Effector memory CD4-positive, alpha-beta T cell (primary cell): Measurements from ENCODE around the gene POLD1.
"Not testable (repeated sequence)": the region's sequence is repeated elsewhere in the genome, so short reads cannot be mapped to it uniquely, and the experiment has no call there.

Source experiments
- DNase-seq, 3 donors: peaks; one replicate each; pipeline ENCODE4 v3.0.0-alpha.2; 2020
- H3K27ac ChIP-seq: 2 replicates; pipeline ENCODE4 v1.7.0; 2013; ENCODE audit warnings: mild to moderate bottlenecking, low read length, moderate library complexity; ENCODE audit not compliant: insufficient read depth, poor library complexity, severe bottlenecking
- H3K27me3 ChIP-seq: replicated peaks from 2 replicates; pipeline ENCODE4 v1.7.0; 2013; ENCODE audit warnings: mild to moderate bottlenecking, low read length; ENCODE audit not compliant: insufficient read depth, control insufficient read depth, poor library complexity, severe bottlenecking
- H3K36me3 ChIP-seq: 2 replicates; pipeline ENCODE4 v1.7.0; 2013; ENCODE audit warnings: mild to moderate bottlenecking, low read length, moderate library complexity; ENCODE audit not compliant: control insufficient read depth, insufficient read depth
- H3K4me1 ChIP-seq: 2 replicates; pipeline ENCODE4 v1.7.0; 2013; ENCODE audit warnings: low read length, mild to moderate bottlenecking; ENCODE audit not compliant: control insufficient read depth, insufficient read depth, poor library complexity, severe bottlenecking
- H3K4me3 ChIP-seq: 2 replicates; pipeline ENCODE4 v1.7.0; 2013; ENCODE audit warnings: low read length, low read depth, mild to moderate bottlenecking; ENCODE audit not compliant: insufficient read depth, poor library complexity, severe bottlenecking
- H3K9me3 ChIP-seq: 2 replicates; pipeline ENCODE4 v1.7.0; 2013; ENCODE audit warnings: mild to moderate bottlenecking, low read length, moderate library complexity; ENCODE audit not compliant: control insufficient read depth

POLD1 gene

DNA sequence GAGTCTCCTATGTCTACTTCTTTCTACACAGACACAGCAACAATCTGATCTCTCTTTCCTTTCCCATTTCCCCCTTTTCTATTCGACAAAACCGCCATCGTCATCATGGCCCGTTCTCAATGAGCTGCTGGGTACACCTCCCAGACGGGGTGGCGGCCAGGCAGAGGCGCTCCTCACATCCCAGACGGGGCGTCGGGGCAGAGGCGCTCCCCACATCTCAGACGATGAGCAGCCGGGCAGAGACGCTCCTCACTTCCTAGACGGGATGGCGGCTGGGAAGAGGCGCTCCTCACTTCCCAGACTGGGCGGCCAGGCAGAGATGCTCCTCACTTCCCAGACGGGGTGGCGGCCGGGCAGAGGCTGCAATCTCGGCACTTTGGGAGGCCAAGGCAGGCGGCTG lies 6.8 kb downstream of the POLD1 start:
- not testable (repeated sequence) for H3K36me3 ChIP-seq, H3K4me1 ChIP-seq, H3K27ac ChIP-seq, H3K9me3 ChIP-seq, H3K27me3 ChIP-seq, H3K4me3 ChIP-seq, DNase-seq

DNA sequence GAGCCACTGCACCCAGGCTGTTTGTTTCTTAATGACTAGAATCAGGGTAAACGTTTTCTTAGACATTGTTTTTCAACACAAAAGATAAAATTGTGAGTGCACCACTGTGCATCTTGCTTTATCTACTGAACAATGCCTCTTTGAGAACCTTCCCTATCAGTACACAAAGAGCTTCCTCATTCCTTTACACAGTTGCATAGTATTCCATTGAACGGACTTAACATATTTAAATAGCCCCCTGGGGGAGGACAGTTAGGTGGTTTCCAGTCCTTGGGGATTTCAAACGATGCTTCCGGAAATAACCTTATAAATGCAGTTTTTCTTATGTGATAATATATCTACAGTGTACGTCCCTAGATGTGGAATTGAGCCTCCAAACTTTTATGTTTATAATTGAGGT lies 8.6 kb downstream of the POLD1 start:
- Histone ChIP-seq H3K4me3 (no peak overlapping the region), H3K9me3 (no peaks in the 10 kb centered on the region), H3K36me3 (peaks cover under 1% of the 10 kb centered on the region), H3K27ac (no peak overlapping the region), H3K4me1 (no peaks in the 10 kb centered on the region), H3K27me3 (no peaks in the 10 kb centered on the region)
- no peak for DNase-seq

DNA sequence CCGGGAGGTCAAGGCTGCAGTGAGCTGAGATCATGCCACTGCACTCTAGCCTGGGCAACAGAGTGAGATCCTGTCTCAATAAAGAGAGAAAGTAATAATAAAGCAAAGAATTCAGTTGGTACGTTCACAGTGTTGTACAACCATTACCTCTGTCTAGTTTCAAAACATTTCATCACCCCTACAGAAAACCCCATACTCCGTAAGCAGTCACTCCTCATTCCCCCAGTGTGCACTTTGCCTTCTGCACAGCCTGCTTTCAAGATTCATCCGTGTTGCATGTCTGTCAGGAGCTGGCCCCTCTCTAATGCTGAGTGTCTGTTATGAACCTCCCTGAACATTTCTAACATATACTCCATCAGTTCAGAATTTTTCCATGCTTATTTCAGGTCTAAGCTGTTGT lies 9.4 kb downstream of the POLD1 start:
- Histone ChIP-seq H3K4me3 (no peak overlapping the region), H3K4me1 (no peaks in the 10 kb centered on the region), H3K36me3 (no peaks in the 10 kb centered on the region), H3K27ac (no peak overlapping the region), H3K27me3 (no peaks in the 10 kb centered on the region), H3K9me3 (no peaks in the 10 kb centered on the region)
- DNase-seq, result no peak

DNA sequence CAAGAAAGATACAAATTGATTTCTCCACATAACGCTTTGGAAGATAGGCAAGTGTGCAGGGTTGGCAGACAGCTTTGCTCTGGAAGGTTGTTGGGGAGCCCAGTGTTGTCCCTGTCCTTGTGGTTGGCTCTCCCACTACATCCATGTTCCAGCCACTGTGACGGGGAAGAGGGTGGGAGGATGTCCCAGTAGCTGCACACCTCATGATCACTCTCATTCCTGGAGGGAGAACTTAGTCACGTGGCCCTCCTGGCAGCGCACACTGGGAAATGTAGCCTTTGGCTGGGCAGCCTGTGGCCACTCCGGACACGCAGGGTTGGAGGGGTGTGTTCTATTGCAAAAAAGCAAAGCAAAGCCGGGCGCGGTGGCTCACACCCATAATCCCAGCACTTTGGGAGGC lies 9.9 kb downstream of the POLD1 start:
- H3K27me3 ChIP-seq, result no peaks in the 10 kb centered on the region

DNA sequence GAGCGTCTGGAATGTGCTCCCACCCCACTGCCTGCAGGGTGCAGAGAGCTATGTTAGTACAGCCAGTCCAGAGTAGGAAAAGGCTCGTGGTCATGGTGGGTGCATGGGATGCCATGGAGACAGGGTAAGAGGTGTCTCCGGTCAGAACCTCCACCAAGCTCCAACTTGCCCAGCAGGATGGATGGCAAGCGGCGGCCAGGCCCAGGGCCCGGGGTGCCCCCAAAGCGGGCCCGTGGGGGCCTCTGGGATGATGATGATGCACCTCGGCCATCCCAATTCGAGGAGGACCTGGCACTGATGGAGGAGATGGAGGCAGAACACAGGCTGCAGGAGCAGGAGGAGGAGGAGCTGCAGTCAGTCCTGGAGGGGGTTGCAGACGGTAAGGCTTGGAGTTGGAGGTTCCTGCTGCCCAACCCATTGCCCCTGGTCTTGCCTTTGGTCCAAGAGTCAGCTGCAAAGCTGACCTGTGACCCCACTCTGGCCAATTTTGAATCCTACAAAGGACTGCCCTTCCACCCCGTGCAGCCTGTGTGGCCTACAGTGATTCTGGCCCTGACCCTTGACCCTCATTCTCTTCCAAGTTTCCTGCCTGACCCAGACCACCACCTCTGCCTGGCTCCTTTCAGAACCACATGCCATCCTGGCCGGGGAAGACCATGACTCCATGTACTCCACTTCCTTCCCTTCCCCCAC lies 14.7 kb downstream of the POLD1 start:
- Histone ChIP-seq H3K4me1 (no peaks in the 10 kb centered on the region), H3K9me3 (no peaks in the 10 kb centered on the region)
- DNase-seq, result no peak

More for the DNA sequence above, 9.9 kb downstream of the POLD1 start:
- Histone ChIP-seq H3K36me3 (no peaks in the 10 kb centered on the region), H3K4me3 (no peak overlapping the region), H3K9me3 (no peaks in the 10 kb centered on the region), H3K4me1 (no peaks in the 10 kb centered on the region), H3K27ac (no peak overlapping the region)
- DNase-seq, result no peak

DNA sequence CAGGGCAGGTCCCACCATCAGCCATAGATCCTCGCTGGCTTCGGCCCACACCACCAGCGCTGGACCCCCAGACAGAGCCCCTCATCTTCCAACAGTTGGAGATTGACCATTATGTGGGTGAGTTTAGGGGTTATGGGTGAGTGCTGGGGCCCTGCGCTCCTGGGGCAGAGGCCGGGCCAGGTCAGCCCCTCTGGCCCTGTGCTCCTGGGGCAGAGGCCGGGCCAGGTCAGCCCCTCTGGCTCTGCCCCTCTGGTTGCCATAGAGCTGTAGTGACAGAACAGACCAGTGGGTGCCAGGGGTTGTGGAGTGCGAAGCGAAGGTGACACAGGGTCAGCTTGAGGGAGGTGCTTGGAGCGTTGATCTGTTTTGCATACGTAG lies 15.2 kb downstream of the POLD1 start:
- DNase-seq, result no peak

More for the DNA sequence above, 14.7 kb downstream of the POLD1 start:
- no peaks in the 10 kb centered on the region for H3K27me3 ChIP-seq
- peaks cover 3% of the 10 kb centered on the region for H3K36me3 ChIP-seq
- H3K27ac ChIP-seq, result no peak overlapping the region
- H3K4me3 ChIP-seq, result no peak overlapping the region

DNA sequence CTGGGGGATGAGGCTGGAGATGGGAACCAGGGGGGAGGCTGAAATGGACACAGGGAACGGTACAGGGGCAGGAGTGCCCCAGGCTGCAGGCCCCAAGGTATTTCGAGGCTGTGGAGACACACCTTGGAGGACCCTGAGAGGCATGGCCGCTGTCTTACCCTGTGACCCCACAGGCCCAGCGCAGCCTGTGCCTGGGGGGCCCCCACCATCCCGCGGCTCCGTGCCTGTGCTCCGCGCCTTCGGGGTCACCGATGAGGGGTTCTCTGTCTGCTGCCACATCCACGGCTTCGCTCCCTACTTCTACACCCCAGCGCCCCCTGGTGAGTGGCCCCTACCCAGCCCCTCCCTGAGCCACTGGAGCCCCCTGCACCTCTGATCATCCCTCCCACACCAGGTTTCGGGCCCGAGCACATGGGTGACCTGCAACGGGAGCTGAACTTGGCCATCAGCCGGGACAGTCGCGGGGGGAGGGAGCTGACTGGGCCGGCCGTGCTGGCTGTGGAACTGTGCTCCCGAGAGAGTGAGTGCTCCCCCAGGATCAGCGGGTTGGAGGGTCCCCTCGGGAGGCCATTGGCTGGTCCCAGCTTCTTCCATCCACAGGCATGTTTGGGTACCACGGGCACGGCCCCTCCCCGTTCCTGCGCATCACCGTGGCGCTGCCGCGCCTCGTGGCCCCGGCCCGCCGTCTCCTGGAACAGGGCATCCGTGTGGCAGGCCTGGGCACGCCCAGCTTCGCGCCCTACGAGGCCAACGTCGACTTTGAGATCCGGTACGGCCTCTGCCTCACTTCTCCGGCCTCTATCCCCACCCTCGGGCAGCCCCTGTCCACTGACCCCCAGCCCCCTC lies 17.7 kb downstream of the POLD1 start:
- Histone ChIP-seq H3K36me3 (peaks cover 8% of the 10 kb centered on the region), H3K4me3 (no peak overlapping the region), H3K27me3 (no peaks in the 10 kb centered on the region), H3K27ac (no peak overlapping the region), H3K4me1 (no peaks in the 10 kb centered on the region), H3K9me3 (no peaks in the 10 kb centered on the region)
- no peak for DNase-seq

More for the DNA sequence above, 15.2 kb downstream of the POLD1 start:
- H3K9me3 ChIP-seq, result no peaks in the 10 kb centered on the region
- H3K4me3 ChIP-seq, result no peak overlapping the region
- no peaks in the 10 kb centered on the region for H3K27me3 ChIP-seq
- no peaks in the 10 kb centered on the region for H3K4me1 ChIP-seq
- peaks cover 3% of the 10 kb centered on the region for H3K36me3 ChIP-seq
- H3K27ac ChIP-seq, result no peak overlapping the region

DNA sequence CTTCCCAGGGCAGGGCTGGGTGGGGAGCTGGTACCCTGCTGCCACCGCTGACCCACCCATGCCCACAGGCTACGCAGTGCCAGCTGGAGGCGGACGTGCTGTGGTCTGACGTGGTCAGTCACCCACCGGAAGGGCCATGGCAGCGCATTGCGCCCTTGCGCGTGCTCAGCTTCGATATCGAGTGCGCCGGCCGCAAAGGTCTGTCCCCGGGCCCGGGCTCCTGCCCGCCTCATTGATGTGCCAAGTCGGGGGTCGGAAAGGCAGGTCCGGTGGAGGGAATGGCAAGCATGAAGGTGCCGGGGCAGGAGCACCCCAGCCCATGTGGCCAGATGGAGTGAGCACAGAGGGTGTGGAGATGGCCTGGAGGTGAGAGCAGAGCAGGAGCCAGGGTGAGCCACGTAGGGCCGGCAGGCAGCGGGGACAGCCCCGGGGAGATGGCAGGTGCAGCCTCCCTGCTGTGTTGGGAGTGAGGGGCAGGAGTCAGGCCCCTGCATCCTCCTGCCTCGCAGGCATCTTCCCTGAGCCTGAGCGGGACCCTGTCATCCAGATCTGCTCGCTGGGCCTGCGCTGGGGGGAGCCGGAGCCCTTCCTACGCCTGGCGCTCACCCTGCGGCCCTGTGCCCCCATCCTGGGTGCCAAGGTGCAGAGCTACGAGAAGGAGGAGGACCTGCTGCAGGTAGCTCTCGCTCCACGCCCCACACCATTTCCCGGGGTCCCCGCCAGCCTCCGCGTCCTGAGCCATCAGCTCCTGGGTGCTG lies 18.6 kb downstream of the POLD1 start:
- Histone ChIP-seq H3K4me1 (no peaks in the 10 kb centered on the region), H3K27ac (no peak overlapping the region), H3K36me3 (peaks cover 10% of the 10 kb centered on the region), H3K27me3 (no peaks in the 10 kb centered on the region), H3K4me3 (no peak overlapping the region), H3K9me3 (no peaks in the 10 kb centered on the region)
- no peak for DNase-seq

DNA sequence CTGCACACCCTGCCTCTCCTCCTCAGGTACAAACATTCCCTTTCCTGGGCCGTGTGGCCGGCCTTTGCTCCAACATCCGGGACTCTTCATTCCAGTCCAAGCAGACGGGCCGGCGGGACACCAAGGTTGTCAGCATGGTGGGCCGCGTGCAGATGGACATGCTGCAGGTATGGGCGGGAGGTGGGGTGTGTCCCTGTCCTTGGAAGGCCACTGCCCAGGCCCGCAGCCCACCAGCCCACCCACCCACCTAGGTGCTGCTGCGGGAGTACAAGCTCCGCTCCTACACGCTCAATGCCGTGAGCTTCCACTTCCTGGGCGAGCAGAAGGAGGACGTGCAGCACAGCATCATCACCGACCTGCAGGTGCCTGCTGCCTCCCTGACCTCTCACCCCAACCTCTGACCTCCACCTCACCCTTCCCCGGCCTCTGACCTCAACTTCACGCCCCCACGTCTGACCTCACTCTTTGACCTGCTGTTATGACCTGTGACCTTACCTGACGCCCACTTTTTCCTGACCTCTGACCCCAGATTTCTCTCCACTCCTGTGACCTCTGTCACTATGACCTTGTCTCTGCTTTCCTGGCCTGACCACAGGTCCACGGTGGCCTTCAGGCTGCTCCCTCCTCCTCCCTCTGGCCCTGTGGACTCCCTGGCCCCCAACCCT lies 22.1 kb downstream of the POLD1 start:
- Histone ChIP-seq H3K4me3 (no peak overlapping the region), H3K9me3 (no peaks in the 10 kb centered on the region), H3K4me1 (no peaks in the 10 kb centered on the region), H3K36me3 (peaks cover 10% of the 10 kb centered on the region), H3K27ac (no peak overlapping the region), H3K27me3 (no peaks in the 10 kb centered on the region)
- no peak for DNase-seq
